DOHH2 (cell line): ENCODE measurements around the gene PTPRK.
"Not testable (repeated sequence)": the region's sequence is repeated elsewhere in the genome, so short reads cannot be mapped to it uniquely, and the experiment has no call there.

Experiments used
- H3F3A ChIP-seq: fragments of 200-600 bp; sonication (generic), shearing (Covaris generic); 2 replicates; pipeline ENCODE4 v1.6.0; 2016; ENCODE audit warnings: antibody characterized with exemption, mild to moderate bottlenecking; ENCODE audit not compliant: control insufficient read depth, insufficient read depth
- H3K27ac ChIP-seq: fragments of 200-600 bp; sonication (generic); 2 replicates; pipeline ENCODE4 v1.5.1; 2014; ENCODE audit warnings: low read depth, mild to moderate bottlenecking, low read length, moderate library complexity
- H3K27me3 ChIP-seq: fragments of 200-600 bp; sonication (generic); 2 replicates; pipeline ENCODE4 v1.6.1; 2014; ENCODE audit warnings: mild to moderate bottlenecking, low read length, mixed read lengths; ENCODE audit not compliant: control insufficient read depth
- H3K36me3 ChIP-seq: fragments of 200-600 bp; sonication (generic); 2 replicates; pipeline ENCODE4 v1.6.1; 2014; ENCODE audit warnings: mild to moderate bottlenecking, low read length, moderate library complexity, mixed read lengths; ENCODE audit not compliant: control insufficient read depth
- H3K4me1 ChIP-seq: fragments of 200-600 bp; sonication (generic); 2 replicates; pipeline ENCODE4 v1.6.1; 2014; ENCODE audit warnings: mild to moderate bottlenecking, low read length, mixed read lengths; ENCODE audit not compliant: control insufficient read depth
- H3K4me2 ChIP-seq: fragments of 200-600 bp; sonication (generic); 2 replicates; pipeline ENCODE4 v1.6.0; 2014; ENCODE audit warnings: mild to moderate bottlenecking, low read length, moderate library complexity
- H3K4me3 ChIP-seq: fragments of 200-600 bp; sonication (generic); 2 replicates; pipeline ENCODE4 v1.5.1; 2014; ENCODE audit warnings: mild to moderate bottlenecking, low read length, mixed read lengths
- H3K79me2 ChIP-seq: fragments of 200-600 bp; sonication (generic); 2 replicates; pipeline ENCODE4 v1.6.1; 2014; ENCODE audit warnings: mild to moderate bottlenecking, low read length, mixed read lengths; ENCODE audit not compliant: control insufficient read depth
- H3K9me2 ChIP-seq: fragments of 200-600 bp; sonication (generic); replicated peaks from 2 replicates; pipeline ENCODE4 v1.6.1; 2014; ENCODE audit warnings: mild to moderate bottlenecking, low read length, mixed read lengths; ENCODE audit not compliant: control insufficient read depth
- H3K9me3 ChIP-seq: fragments of 200-600 bp; sonication (generic); 2 replicates; pipeline ENCODE4 v1.6.1; 2014; ENCODE audit warnings: antibody characterized with exemption, low read length, mixed read lengths; ENCODE audit not compliant: control insufficient read depth, insufficient read depth
- H4K20me1 ChIP-seq: fragments of 200-600 bp; sonication (generic); 2 replicates; pipeline ENCODE4 v1.6.0; 2014; ENCODE audit warnings: low read depth, mild to moderate bottlenecking, antibody characterized with exemption, low read length, moderate library complexity; ENCODE audit not compliant: control insufficient read depth, insufficient read depth
- EZH2phosphoT487 ChIP-seq: fragments of 200-600 bp; sonication (generic); IDR thresholded peaks from 2 replicates; pipeline ENCODE4 v1.6.1; 2017; ENCODE audit warnings: borderline replicate concordance, mild to moderate bottlenecking, antibody characterized with exemption, low read length, moderate library complexity, mixed read lengths
- TF ChIP-seq, protein P1 (sequence below): fragments of 200-600 bp; sonication (generic); IDR thresholded peaks from one replicate; pipeline ENCODE4 v1.5.1; 2014; ENCODE audit warnings: antibody characterized with exemption, mild to moderate bottlenecking, low read depth, low read length; ENCODE audit not compliant: poor library complexity, severe bottlenecking

Gene PTPRK

DNA sequence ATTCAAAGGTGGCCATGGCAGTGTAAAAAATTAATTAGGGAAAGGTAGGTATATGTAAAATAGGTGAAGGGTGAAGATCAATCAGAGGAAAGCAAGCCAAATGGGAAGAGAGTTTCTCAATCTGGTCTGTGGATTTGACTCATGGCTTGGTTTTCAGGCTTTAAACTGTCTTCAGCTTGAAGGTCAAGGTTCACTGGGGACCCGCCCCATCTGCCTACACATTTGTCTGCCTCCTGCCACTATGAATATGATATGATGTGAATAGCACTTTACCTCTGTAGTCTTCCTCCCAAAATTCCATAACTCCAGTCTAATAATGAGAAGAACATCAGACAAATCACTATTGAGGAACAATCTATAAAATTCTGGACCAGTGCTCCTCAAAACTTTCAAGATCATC is 587.3 kb downstream of the PTPRK start:
- Histone ChIP-seq H3K4me3 (no peak overlapping the region), H3K4me1 (no peaks in the 10 kb centered on the region), H3K9me2 (no peaks in the 10 kb centered on the region), H3K27me3 (no peaks in the 10 kb centered on the region), H3K4me2 (no peak overlapping the region), H3K79me2 (no peaks in the 10 kb centered on the region), H3F3A (no peaks in the 10 kb centered on the region), H3K27ac (no peak overlapping the region), H3K36me3 (no peaks in the 10 kb centered on the region), H4K20me1 (no peaks in the 10 kb centered on the region), H3K9me3 (peaks cover 7% of the 10 kb centered on the region; the same call in 1 of the 2 replicates)
- TF ChIP-seq, protein P1, sequence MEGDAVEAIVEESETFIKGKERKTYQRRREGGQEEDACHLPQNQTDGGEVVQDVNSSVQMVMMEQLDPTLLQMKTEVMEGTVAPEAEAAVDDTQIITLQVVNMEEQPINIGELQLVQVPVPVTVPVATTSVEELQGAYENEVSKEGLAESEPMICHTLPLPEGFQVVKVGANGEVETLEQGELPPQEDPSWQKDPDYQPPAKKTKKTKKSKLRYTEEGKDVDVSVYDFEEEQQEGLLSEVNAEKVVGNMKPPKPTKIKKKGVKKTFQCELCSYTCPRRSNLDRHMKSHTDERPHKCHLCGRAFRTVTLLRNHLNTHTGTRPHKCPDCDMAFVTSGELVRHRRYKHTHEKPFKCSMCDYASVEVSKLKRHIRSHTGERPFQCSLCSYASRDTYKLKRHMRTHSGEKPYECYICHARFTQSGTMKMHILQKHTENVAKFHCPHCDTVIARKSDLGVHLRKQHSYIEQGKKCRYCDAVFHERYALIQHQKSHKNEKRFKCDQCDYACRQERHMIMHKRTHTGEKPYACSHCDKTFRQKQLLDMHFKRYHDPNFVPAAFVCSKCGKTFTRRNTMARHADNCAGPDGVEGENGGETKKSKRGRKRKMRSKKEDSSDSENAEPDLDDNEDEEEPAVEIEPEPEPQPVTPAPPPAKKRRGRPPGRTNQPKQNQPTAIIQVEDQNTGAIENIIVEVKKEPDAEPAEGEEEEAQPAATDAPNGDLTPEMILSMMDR = no peak
- TF ChIP-seq EZH2phosphoT487 = no peak

DNA sequence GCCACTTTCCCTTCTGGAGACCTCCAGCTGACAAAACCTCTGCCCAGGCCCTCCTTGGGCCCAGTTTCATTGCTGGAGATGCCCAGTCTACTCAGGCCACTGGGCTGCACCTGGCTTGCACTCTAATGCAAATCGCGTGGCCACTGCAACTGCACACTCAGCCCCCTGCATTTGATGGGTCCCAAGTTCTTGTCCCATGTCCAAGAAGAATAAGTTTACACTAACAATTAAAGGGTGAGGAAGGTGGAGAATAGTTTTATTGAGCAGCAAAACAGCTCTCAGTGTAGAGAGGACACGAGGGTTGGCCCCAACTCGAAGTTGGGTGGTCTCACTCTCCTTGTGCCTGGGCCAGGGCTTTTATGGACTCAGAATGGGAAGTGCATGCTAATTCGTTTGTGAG is 587.7 kb downstream of the PTPRK start:
- Histone ChIP-seq H3K36me3 (no peaks in the 10 kb centered on the region), H3K27ac (no peak overlapping the region), H3K4me2 (no peak overlapping the region), H3K4me1 (no peaks in the 10 kb centered on the region), H3K9me2 (no peaks in the 10 kb centered on the region), H3K4me3 (no peak overlapping the region), H3F3A (no peaks in the 10 kb centered on the region), H4K20me1 (no peaks in the 10 kb centered on the region), H3K27me3 (no peaks in the 10 kb centered on the region), H3K9me3 (peaks cover 7% of the 10 kb centered on the region; the same call in 1 of the 2 replicates), H3K79me2 (no peaks in the 10 kb centered on the region)
- TF ChIP-seq, protein P1 = no peak
- no peak for TF ChIP-seq EZH2phosphoT487

DNA sequence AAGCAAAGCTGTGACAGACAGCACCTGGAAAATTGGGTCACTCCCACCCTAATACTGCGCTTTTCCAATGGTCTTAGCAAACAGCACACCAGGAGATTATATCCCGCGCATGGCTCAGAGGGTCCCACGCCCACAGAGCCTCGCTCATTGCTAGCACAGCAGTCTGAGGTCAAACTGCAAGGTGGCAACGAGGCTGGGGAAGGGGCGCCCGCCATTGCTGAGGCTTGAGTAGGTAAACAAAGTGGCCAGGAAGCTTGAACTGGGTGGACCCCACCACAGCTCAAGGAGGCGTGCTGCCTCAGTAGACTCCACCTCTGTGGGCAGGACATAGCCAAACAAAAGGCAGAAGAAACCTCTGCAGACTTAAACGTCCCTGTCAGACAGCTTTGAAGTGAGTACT is 594.0 kb downstream of the PTPRK start:
- H3F3A ChIP-seq, H3K79me2 ChIP-seq, H3K4me1 ChIP-seq, H3K9me2 ChIP-seq, H3K9me3 ChIP-seq, H3K27ac ChIP-seq, H3K36me3 ChIP-seq, H3K4me3 ChIP-seq, H3K4me2 ChIP-seq, H3K27me3 ChIP-seq, H4K20me1 ChIP-seq: not testable (repeated sequence)

DNA sequence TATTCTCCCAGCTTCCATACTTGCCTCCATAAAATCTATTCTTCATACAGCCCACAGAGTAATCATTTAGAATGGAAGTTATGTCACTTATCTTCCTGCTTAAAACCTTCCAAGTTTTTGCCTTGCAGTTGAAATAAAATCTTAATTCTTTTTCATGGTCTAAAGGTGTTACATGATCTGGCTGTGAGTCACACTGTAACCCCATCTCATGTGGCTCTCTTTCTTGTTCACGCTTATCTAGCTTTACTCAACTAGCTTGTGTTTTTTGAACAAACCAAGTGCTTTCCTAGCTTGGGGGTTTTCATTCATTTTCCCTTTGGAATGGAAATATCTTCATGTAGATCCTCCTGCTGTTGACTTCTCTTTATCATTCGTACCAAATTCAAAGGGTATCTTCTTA is 596.0 kb downstream of the PTPRK start:
- Histone ChIP-seq H3K9me2 (no peaks in the 10 kb centered on the region), H3K4me3 (no peak overlapping the region), H3K4me1 (no peaks in the 10 kb centered on the region), H3K36me3 (no peaks in the 10 kb centered on the region), H3K79me2 (no peaks in the 10 kb centered on the region), H3K27ac (no peak overlapping the region), H3F3A (no peaks in the 10 kb centered on the region), H3K27me3 (no peaks in the 10 kb centered on the region), H3K9me3 (no peaks in the 10 kb centered on the region), H4K20me1 (no peaks in the 10 kb centered on the region), H3K4me2 (no peak overlapping the region)
- TF ChIP-seq, protein P1 = no peak
- TF ChIP-seq EZH2phosphoT487 = no peak
